Inflammatory macrophage treated with lipopolysaccharide for 1 hour (primary cell): Measurements from ENCODE around the gene NSG2.

Experiments
- DNase-seq, 2 donors: peaks; one replicate each; pipeline ENCODE4 v3.0.0-alpha.2; 2020 to 2022

The NSG2 gene

GRCh38 chr5:174155281-174155680, 109.8 kb downstream of the NSG2 start:
- no peak for DNase-seq

- no peak for DNase-seq
Measured at GRCh38 chr5:174155706-174156105, 110.2 kb downstream of the NSG2 start.

- DNase-seq = no peak
Measured at GRCh38 chr5:174157048-174157447, 111.5 kb downstream of the NSG2 start.
